ENCODE data around the gene TTR. TPM values are rescaled to one million over a fixed set of nuclear protein-coding genes. Genes with fewer than 3 reads are reported as not detected.

TTR gene
- total RNA-seq, 4 donors from 2014 or later: not detected

- H3K27ac ChIP-seq: no peak overlapping the region
- TF ChIP-seq CTCF (IDR thresholded peaks at IDR 0.05) (no peak), POLR2A (IDR thresholded peaks at IDR 0.05) (no peak)
- H3K27me3 ChIP-seq: peaks cover 0 to 4% (median 0%) of the 10 kb centered on the region in 4 donors
- no peak overlapping the region for H3K4me3 ChIP-seq
- no peaks in the 10 kb centered on the region for H3K36me3 ChIP-seq
- no peak for DNase-seq
- intact Hi-C loops (cut with DNase I): loop anchor here (10.0 kb wide), 1 partner anchor 261 kb away; no protein-coding TSS in a partner anchor
- no peaks in the 10 kb centered on the region for H3K4me1 ChIP-seq
- WGBS, 2 donors: 38 to 47% methylated on average over 6 of the region's 6 CpGs
- H3K9me3 ChIP-seq: no peaks in the 10 kb centered on the region
These were observed 37.9 kb upstream of the TTR start for GRCh38 chr18:31553800-31554199.

- H3K4me1 ChIP-seq: no peaks in the 10 kb centered on the region
- intact Hi-C loops (cut with DNase I): loop anchor here (5.0 to 10.0 kb wide), 2 partner anchors 168 to 260 kb away; no protein-coding TSS in a partner anchor
- TF ChIP-seq POLR2A (IDR thresholded peaks at IDR 0.05): no peak
- TF ChIP-seq CTCF (IDR thresholded peaks at IDR 0.05): no peak
- H3K27ac ChIP-seq: no peak overlapping the region
- H3K27me3 ChIP-seq: peaks cover 0 to 4% (median 0%) of the 10 kb centered on the region in 4 donors
- no peaks in the 10 kb centered on the region for H3K9me3 ChIP-seq
- 71 to 73% methylated on average over 5 of the region's 5 CpGs for WGBS, 2 donors
- H3K4me3 ChIP-seq: no peak overlapping the region
- no peaks in the 10 kb centered on the region for H3K36me3 ChIP-seq
- DNase-seq: no peak
These were observed 36.9 kb upstream of the TTR start for GRCh38 chr18:31554776-31555175.

GRCh38 chr18:31555971-31556747 is 35.5 kb upstream of the TTR start:
- WGBS, 2 donors: 12 to 17% methylated on average over 7 of the region's 7 CpGs
- no peak for DNase-seq

GRCh38 chr18:31557446-31557845 is 34.2 kb upstream of the TTR start:
- no peak for DNase-seq
- H3K27me3 ChIP-seq: peaks cover 0 to 4% (median 0%) of the 10 kb centered on the region in 4 donors
- TF ChIP-seq CTCF (IDR thresholded peaks at IDR 0.05) (peak in 1 of 6 experiments; percentile 19), POLR2A (IDR thresholded peaks at IDR 0.05) (no peak)
- H3K27ac ChIP-seq: no peak overlapping the region
- H3K4me1 ChIP-seq: no peaks in the 10 kb centered on the region
- H3K4me3 ChIP-seq: no peak overlapping the region
- WGBS, 2 donors: 86 to 93% methylated on average over 3 of the region's 3 CpGs
- no peaks in the 10 kb centered on the region for H3K9me3 ChIP-seq
- intact Hi-C loops (cut with DNase I): loop anchor here (5.0 to 10.0 kb wide), 2 partner anchors 165 to 257 kb away; no protein-coding TSS in a partner anchor
- no peaks in the 10 kb centered on the region for H3K36me3 ChIP-seq

More at GRCh38 chr18:31555971-31556747, 35.5 kb upstream of the TTR start:
- Histone ChIP-seq H3K27ac (no peak overlapping the region), H3K36me3 (no peaks in the 10 kb centered on the region), H3K4me3 (no peak overlapping the region), H3K9me3 (no peaks in the 10 kb centered on the region), H3K4me1 (no peaks in the 10 kb centered on the region), H3K27me3 (peaks cover 0 to 4% (median 0%) of the 10 kb centered on the region in 4 donors)
- intact Hi-C loops (cut with DNase I): loop anchor here (5.0 to 10.0 kb wide), 2 partner anchors 166 to 259 kb away; no protein-coding TSS in a partner anchor
- TF ChIP-seq CTCF (IDR thresholded peaks at IDR 0.05) (peak; percentile 59 to 83 (median 75)), POLR2A (IDR thresholded peaks at IDR 0.05) (no peak)

- no peak overlapping the region for H3K27ac ChIP-seq
- TF ChIP-seq CTCF (IDR thresholded peaks at IDR 0.05): no peak
- no peak for TF ChIP-seq POLR2A (IDR thresholded peaks at IDR 0.05)
- no peaks in the 10 kb centered on the region for H3K36me3 ChIP-seq
- 71% methylated on average over 9 of the region's 9 CpGs for WGBS, 2 donors
- no peaks in the 10 kb centered on the region for H3K4me1 ChIP-seq
- DNase-seq: no peak
- H3K27me3 ChIP-seq: peaks cover 0 to 4% (median 0%) of the 10 kb centered on the region in 4 donors
- intact Hi-C loops (cut with DNase I): loop anchor here (5.0 to 10.0 kb wide), 2 partner anchors 164 to 256 kb away; no protein-coding TSS in a partner anchor
- H3K9me3 ChIP-seq: no peaks in the 10 kb centered on the region
- H3K4me3 ChIP-seq: no peak overlapping the region
These were observed 33.1 kb upstream of the TTR start for GRCh38 chr18:31558567-31558966.
